Occipital lobe (tissue), 2 donors: ENCODE data around the gene IL1RN. TPM values are rescaled to one million over a fixed set of nuclear protein-coding genes. Genes with fewer than 3 reads are reported as not detected.

ENCODE experiments used
- DNase-seq: peaks from one replicate; lab custom pipeline; 2025; lab: John Stamatoyannopoulos, UW
- total RNA-seq: library from RNA; depleted of rRNA; stranded (reverse); fragments of >200 nt; gene quantifications from one replicate; pipeline ENCODE4 v1.2.3, GENCODE V29; 2014

The IL1RN gene
- total RNA-seq, 1 donor from 2014 or later = not detected

- DNase-seq = no peak
Observed at GRCh38 chr2:113103277-113103676, 24.1 kb upstream of the IL1RN start.

- no peak for DNase-seq
Observed at GRCh38 chr2:113104054-113104611, 23.3 kb upstream of the IL1RN start.

GRCh38 chr2:113105047-113105785 is 22.2 kb upstream of the IL1RN start:
- no peak for DNase-seq

GRCh38 chr2:113111121-113111520 is 16.3 kb upstream of the IL1RN start:
- DNase-seq = no peak

DNA sequence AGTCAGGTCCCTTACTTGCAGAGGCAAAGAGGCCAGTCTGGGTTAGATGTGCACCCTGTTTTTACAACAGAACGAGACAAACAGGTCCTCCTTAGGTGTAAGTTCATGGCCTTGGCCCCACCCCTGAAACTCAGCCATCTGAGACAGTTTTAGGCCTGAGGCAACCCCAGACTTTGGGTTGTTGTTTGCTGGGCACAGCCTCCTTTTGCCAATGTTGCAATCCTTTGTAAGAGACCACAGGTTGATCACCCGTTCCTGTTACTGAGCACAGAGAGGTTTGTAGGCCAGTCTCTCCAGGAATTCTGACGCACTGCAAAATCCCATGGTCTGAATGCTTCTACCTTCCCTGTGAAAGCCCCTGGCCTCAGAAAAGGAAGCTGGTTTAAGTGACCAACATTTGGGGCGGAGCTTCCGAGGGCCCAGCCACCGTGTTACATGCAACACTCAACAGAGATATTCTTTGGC is 15.5 kb upstream of the IL1RN start:
- DNase-seq = no peak

DNA sequence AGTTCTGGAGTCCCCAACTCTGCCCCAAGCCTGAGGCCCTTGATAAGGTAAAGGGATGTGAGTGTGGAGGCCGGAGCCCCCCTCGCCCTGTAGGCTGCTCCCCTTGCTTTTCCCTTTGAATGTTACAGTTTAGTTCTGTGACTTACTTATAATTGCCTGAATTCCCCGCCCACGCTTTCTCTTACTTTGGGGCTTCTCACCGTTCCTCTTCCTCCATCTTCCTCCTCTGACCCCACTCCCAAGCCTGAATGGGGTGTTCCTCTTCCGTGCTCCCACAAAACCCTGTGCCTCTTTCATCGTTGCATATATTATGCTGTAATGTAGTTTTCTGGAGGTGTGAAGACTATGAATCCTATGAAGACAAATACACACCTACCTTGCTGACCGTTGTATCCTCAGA is 15.0 kb upstream of the IL1RN start:
- DNase-seq = no peak

DNA sequence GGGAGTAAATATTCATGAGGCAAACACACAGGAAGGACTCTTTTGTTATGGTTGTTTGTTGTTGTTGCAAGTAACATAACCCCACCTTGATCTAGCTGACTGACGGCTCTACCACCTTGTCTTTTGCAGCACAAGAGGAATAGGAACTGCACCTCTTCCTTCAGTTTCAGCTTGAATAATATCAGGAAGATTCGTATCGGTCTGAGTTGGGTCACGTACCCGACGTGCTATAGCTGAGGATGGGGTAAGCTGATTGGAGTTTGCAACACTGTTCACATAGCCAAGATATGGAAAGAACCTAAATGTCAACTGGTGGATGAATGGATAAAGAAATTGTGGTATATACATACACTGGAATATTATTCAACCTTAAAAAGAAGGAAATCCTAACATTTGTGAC is 14.5 kb upstream of the IL1RN start:
- no peak for DNase-seq

DNA sequence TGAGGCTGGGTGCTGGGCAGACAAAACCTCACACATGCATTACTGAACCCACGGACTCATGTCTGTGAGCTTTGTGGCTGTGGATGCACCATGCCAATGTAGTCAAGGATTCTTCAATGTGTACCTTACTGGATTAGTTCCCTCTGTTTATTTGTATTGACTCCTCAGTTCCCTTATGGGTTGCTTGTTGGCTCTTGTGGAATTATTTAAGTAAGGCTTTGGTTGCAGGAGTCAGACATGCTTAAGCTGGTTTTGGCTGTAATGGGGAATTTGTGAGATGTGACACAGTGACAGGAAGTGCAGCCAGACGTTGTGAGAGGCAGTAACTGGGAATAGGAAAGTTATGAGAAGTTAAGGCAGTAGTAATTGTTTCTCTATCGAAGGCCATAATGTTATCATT is 13.6 kb upstream of the IL1RN start:
- no peak for DNase-seq

- DNase-seq = no peak
Observed at GRCh38 chr2:113114224-113114945, 13.0 kb upstream of the IL1RN start.

DNA sequence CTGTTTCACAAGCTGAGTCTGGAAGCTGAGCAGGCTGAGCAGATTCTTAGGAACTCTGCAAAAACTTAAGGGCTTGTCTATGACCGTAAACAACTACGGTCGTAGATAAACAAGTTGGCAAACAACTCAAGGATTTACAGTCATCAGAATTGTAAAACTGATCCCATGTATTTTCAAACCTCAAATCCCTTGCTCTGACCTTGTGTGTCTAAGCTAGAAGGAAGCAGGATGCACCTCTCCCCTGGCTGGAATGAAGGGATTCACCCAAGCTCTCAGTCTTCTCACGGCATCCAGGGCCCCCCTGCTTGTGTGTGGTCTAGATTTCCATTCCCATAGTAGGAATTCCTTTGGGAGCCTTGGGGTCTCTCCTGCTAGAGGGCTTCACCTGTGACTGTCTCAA is 12.4 kb upstream of the IL1RN start:
- no peak for DNase-seq

DNA sequence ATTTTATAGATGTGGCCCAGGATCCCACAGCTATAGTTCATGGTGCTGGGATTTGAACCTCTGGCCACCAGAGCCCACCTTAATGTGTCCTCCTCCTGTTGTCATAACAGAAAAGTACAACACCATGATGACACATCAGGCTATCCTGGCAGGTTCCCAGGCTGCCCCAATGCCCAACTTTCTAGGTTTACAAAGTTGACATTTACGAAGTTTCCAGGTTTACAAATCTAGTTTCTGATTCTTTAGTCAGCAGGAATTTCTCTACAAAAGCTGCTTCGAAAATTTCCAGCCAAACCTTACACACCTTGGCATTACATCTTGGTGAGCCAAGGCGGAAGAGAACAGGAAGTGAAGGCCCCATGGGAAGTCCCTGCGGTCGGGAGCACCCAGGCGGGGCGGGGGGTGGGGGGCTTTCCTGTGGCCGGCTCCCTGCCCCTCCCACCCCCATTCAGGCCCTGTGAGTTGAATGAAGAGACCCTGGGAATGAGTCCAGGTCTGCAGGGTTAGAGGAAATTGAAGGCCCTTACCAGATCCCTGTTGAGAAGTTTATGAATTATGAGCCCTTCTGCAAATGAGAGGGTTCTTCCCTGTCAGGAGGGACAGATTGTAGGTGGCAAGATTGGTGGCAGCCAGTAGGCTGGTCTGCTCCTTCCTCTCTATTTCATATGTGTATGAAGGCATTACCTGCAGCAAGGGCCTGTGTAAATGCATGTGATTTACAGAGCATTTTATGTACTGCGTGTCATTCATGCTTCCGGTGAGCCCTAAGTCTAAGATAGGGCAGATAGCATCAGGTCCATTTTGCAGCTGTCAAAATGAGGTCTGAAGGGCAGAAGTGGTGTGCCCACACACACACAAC is 11.1 kb upstream of the IL1RN start:
- DNase-seq = no peak

- no peak for DNase-seq
Observed at GRCh38 chr2:113117541-113118262, 9.7 kb upstream of the IL1RN start.

DNA sequence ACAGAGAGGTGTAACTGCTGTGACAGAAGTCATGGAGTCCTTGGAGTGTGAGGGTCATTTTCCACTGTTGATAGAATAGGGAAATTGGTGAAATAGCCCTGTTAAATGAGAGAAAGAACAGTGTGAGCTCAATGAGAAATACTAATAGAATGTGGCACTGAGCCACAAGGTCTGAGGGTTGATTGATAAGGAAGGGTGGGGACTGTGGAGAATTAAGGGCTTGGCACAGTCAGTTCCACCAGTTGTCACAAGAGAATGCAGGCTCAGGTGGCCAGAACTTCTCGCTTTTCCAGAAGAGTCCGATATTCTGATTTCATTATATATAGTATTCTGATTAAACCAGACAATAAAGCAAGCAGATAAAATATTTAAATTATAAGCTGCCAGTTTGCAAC is 9.1 kb upstream of the IL1RN start:
- DNase-seq = no peak

DNA sequence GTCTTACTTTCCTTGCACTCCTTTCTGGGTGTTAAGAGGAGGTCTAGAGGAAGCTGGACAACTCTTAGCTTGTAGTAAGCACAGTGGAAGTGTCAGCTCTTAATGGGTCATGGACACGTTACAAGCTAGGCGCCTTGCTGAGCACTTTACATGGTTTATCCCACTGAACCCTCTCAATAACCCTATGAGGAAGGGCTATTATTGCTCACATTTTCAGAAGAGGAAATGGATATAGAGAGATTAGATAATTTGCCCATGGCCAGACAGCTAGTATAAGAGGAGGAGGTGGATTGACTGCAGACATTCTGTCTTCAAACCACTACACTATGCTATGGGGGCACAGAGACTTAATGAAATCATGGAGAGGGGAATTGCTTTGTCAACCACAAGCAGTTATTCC is 8.3 kb upstream of the IL1RN start:
- no peak for DNase-seq

DNA sequence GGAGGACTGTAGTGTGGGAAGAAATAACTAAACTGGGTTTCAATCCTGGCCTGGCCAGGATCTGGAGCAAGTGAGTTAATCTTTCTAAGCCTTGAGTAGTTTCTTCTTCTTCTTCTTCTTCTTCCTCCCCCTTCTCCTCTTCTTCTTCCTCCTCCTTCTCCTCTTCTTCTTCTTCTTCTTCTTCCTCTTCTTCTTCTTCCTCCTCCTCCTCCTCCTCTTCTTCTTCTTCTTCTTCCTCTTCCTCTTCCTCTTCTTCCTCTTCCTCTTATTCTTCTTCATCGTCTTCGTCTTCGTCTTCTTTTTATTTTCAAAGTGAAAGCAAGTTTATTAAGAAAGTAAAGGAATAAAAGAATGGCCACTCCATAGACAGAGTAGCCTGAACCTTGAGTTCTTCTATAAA is 6.5 kb upstream of the IL1RN start:
- no peak for DNase-seq

DNA sequence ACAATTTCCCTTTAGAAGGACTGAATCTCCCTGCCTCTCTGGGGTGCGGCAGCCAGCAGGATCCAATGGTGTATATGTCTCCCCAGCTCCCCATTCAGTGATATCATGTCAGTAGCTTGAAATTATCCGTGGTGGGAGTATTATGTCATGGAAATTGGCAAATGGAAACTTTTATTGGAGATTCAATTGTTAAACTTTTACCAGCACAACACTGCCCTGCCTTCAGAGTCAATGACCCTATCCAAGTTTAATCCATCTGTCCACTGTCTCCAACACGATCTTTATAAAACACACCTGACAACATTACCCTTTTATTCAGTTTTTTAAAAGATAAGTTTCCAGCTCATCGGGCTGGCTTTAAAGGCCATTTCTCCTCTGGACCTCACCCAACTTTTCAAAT is 5.0 kb upstream of the IL1RN start:
- no peak for DNase-seq

- DNase-seq = no peak
Observed at GRCh38 chr2:113123726-113124125, 3.7 kb upstream of the IL1RN start.

DNA sequence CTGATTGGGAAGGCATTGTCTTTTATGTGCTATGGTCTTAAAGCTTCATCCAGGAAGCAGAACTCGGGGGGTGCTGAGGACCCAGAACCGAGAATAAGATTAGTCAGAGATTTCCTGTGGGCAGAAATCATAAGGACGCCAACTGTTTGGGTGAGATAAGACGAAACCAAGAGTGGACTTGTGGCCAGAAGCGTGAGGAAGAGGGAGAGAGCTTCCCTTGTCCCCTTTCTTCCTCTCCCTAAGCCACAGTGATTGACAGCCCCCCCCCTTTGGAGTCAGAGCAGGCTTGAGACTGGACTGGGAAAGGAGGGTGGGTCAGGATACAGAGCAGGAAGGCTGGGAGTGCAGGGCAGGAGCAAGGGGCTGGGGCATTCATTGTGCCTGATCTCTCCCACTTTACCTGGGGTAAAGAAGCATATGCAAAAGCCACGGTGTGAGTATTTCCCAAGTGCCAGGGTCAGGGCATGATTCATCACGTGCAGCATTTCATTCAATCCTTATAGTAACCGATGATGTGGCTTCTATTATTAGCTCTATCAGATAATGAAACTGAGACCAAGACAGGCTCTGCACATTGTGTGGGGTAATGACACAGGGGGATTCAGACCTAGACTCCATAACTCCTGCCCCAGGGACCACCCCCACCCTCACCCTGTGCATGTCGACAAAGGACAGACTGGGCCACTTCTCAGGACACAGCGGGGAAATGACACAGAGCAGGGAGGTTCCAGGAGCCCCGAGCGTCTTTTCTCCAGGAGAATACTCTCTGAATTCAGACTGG is 3.0 kb upstream of the IL1RN start:
- DNase-seq = no peak

DNA sequence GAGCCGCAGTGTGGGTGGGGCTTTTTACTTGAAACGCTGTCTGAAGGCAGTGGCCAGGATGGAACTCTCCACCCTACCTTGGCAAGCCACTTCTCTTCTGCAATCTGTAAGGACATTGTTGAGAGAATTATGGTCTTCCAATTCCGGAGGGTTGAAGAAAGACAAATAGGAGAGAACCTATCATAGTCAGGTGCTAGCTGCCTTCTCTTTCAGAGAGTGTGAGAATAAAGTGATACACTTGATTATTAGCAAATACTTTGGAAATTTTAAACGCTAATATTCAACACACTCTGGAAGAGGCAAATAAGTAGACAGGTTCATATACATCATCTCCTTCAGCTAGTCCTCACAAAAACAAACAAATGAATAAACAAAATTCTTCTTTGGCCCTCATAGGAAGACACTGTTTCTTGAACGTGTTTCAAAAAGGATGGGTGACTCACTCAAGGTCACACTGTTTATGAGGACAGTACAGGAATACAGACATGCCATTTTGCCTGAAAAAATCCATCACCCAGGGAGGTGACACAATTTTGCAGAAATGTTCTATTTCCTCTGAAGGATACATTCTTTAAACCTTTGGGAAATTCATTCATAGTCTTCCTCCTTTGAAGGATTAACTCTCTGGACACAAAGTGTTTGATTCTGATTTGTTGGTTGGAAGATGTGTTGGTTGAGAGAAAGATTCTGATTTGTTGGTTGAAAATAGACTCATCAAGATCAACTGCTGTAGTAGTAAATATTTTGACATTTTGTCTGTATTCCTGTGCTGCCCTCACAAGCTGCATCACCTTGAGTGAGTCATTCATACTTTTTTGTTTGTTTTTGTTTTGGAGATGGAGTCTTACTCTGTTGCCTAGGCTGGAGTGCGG is 2.2 kb upstream of the IL1RN start:
- DNase-seq = no peak
